Upper lobe of left lung (tissue), 6 donors: Measurements from ENCODE around the gene PRR9. TPM values are rescaled to one million over a fixed set of nuclear protein-coding genes. Genes with fewer than 3 reads are reported as not detected.
A peak's percentile ranks its signal among the peaks of the same experiment; 100 is the strongest.

Source experiments
- ATAC-seq, 2 donors: fragments of 200-7000 bp; cut with Tn5 transposase; one replicate each; pipeline ENCODE4 v1.9.1; 2022; ENCODE audit warnings: mild to moderate bottlenecking in 2 of 2, moderate library complexity in 2 of 2; ENCODE audit not compliant: low FRiP score in 2 of 2
- DNase-seq, 2 donors: peaks; one replicate each; pipeline ENCODE4 v3.0.0-alpha.2; 2019 to 2020
- H3K27ac ChIP-seq, 4 donors: fragments of 200-600 bp; sonication (generic); one replicate each; pipeline ENCODE4 v1.5.1; 2016 to 2019
- H3K27me3 ChIP-seq, 4 donors: fragments of 200-600 bp; sonication (generic); one replicate each; pipeline ENCODE4 v1.5.1; 2017 to 2019
- H3K36me3 ChIP-seq, 4 donors: fragments of 200-600 bp; sonication (generic); one replicate each; pipeline ENCODE4 v1.5.1; 2016 to 2019
- H3K4me1 ChIP-seq, 4 donors: fragments of 200-600 bp; sonication (generic); one replicate each; pipeline ENCODE4 v1.5.1; 2018 to 2019
- H3K4me3 ChIP-seq, 4 donors: fragments of 200-600 bp; sonication (generic); one replicate each; pipeline ENCODE4 v1.5.1; 2017 to 2019; ENCODE audit warnings: mild to moderate bottlenecking in 2 of 4, moderate library complexity in 1 of 4
- H3K9me3 ChIP-seq, 4 donors: fragments of 200-600 bp; sonication (generic); one replicate each; pipeline ENCODE4 v1.5.1; 2018 to 2019
- CTCF ChIP-seq, 6 experiments: fragments of 450-650 bp in 4 of 6; fragments of 200-600 bp in 2 of 6; sonication (generic) in 2 of 6; IDR thresholded peaks; one replicate each; pipeline ENCODE4 v1.5.1; 2016 to 2019; ENCODE audit warnings: antibody characterized with exemption in 6 of 6
- EP300 ChIP-seq, 4 donors: sonication (generic); formaldehyde crosslinking; IDR thresholded peaks; one replicate each; pipeline ENCODE4 v1.5.1; 2017; ENCODE audit warnings: antibody characterized with exemption in 4 of 4, control low read depth in 2 of 4
- POLR2A ChIP-seq, 4 donors: fragments of 450-650 bp; IDR thresholded peaks; one replicate each; pipeline ENCODE4 v1.5.1; 2016 to 2017; ENCODE audit warnings: antibody characterized with exemption in 4 of 4, mild to moderate bottlenecking in 2 of 4
- POLR2AphosphoS5 ChIP-seq, 2 donors: sonication (generic); formaldehyde crosslinking; IDR thresholded peaks; one replicate each; pipeline ENCODE4 v1.5.1; 2017; ENCODE audit warnings: antibody characterized with exemption in 2 of 2
- WGBS, 2 donors: methylation state at CpG; one replicate each; pipeline ENCODE4 v1.1.5; 2017 to 2018; 5-methylcytosine and 5-hydroxymethylcytosine counted together
- total RNA-seq, 6 donors: library from RNA; depleted of rRNA in 4 of 6; stranded (reverse); fragments of >200 nt in 4 of 6; gene quantifications; one replicate each; pipeline versions ENCODE4 v1.1.0 to v1.2.1, GENCODE V29; 2016 to 2021
- donor health status: DM: no; HTN: no; CAD: no; lungs with moderate emphysema.
- donor health status: DM: no; HTN: yes; CAD: no; lungs with severe emphysema.

Gene PRR9
- total RNA-seq, 6 donors from 2014 or later = not detected

- DNase-seq = no peak
- no peak for ATAC-seq
- no peak overlapping the region for H3K4me3 ChIP-seq
- WGBS, 2 donors = 80 to 86% methylated on average over 4 of the region's 4 CpGs
- H3K27me3 ChIP-seq = no peaks in the 10 kb centered on the region
- TF ChIP-seq POLR2AphosphoS5 (IDR thresholded peaks at IDR 0.05) = no peak
- TF ChIP-seq POLR2A (IDR thresholded peaks at IDR 0.05) = no peak
- TF ChIP-seq EP300 (IDR thresholded peaks at IDR 0.05) = no peak
- no peak for TF ChIP-seq CTCF (IDR thresholded peaks at IDR 0.05)
- H3K9me3 ChIP-seq = no peaks in the 10 kb centered on the region
- H3K4me1 ChIP-seq = no peaks in the 10 kb centered on the region
- no peak overlapping the region for H3K27ac ChIP-seq
- H3K36me3 ChIP-seq = no peaks in the 10 kb centered on the region
These were observed 34.6 kb downstream of the PRR9 start for GRCh38 chr1:153251988-153252387.

GRCh38 chr1:153253076-153253475, 35.7 kb downstream of the PRR9 start:
- no peak for DNase-seq
- 95 to 96% methylated on average over 2 of the region's 2 CpGs for WGBS, 2 donors
- ATAC-seq = no peak
- TF ChIP-seq EP300 (IDR thresholded peaks at IDR 0.05) (no peak), POLR2A (IDR thresholded peaks at IDR 0.05) (no peak), POLR2AphosphoS5 (IDR thresholded peaks at IDR 0.05) (no peak), CTCF (IDR thresholded peaks at IDR 0.05) (no peak)
- Histone ChIP-seq H3K9me3 (no peaks in the 10 kb centered on the region), H3K4me1 (no peaks in the 10 kb centered on the region), H3K27me3 (no peaks in the 10 kb centered on the region), H3K36me3 (no peaks in the 10 kb centered on the region), H3K4me3 (no peak overlapping the region), H3K27ac (no peak overlapping the region)

GRCh38 chr1:153253693-153254092, 36.3 kb downstream of the PRR9 start:
- DNase-seq (no peak), ATAC-seq (no peak)
- no peaks in the 10 kb centered on the region for H3K36me3 ChIP-seq
- no peak overlapping the region for H3K27ac ChIP-seq
- H3K27me3 ChIP-seq = no peaks in the 10 kb centered on the region
- TF ChIP-seq EP300 (IDR thresholded peaks at IDR 0.05) (no peak), POLR2AphosphoS5 (IDR thresholded peaks at IDR 0.05) (no peak)
- H3K4me1 ChIP-seq = no peaks in the 10 kb centered on the region
- H3K9me3 ChIP-seq = no peaks in the 10 kb centered on the region
- H3K4me3 ChIP-seq = no peak overlapping the region
- WGBS, 2 donors = 45 to 50% methylated on average over 1 of the region's 1 CpG

DNA sequence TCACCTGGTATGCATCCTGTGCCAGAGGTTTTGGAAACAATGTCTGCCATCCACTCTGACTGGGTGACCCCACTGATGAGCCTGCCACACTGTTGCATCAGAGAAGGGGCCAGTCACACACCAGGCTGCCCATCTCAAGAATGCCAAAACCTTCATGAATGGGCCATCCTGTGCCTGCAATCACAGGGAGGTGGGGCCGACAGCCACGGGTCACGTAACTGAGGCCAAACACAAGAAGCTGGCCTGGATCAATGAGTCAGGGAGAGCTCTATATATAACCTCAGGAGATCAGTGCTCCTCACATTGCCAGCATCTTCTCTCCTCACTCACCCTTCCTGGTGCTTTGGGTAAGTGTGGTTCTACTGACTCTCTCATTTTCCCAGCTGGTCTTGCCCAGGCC, 42.0 kb downstream of the PRR9 start, which contains the start of gene LORICRIN:
Gene LORICRIN, plus strand, starts transcription at position 301 of the 400 bp plus-strand sequence. CDS start 1,263 bp downstream, outside the sequence.
- H3K4me3 ChIP-seq = no peak within 1 kb of the TSS
- no peak within 1 kb of the TSS for H3K27ac ChIP-seq
- H3K4me1 ChIP-seq = peaks cover 13 to 19% (median 16%) of the 10 kb centered on the region in 4 donors
- DNase-seq = no peak
- TF ChIP-seq CTCF (IDR thresholded peaks at IDR 0.05) (no peak), POLR2AphosphoS5 (IDR thresholded peaks at IDR 0.05) (no peak), EP300 (IDR thresholded peaks at IDR 0.05) (no peak), POLR2A (IDR thresholded peaks at IDR 0.05) (no peak)
- H3K27me3 ChIP-seq = peaks cover 0 to 29% (median 15%) of the 10 kb centered on the region in 4 donors
- no peaks in the 10 kb centered on the region for H3K36me3 ChIP-seq
- 93 to 100% methylated on average over 3 of the region's 3 CpGs for WGBS, 2 donors
- H3K9me3 ChIP-seq = no peaks in the 10 kb centered on the region
- no peak for ATAC-seq

DNA sequence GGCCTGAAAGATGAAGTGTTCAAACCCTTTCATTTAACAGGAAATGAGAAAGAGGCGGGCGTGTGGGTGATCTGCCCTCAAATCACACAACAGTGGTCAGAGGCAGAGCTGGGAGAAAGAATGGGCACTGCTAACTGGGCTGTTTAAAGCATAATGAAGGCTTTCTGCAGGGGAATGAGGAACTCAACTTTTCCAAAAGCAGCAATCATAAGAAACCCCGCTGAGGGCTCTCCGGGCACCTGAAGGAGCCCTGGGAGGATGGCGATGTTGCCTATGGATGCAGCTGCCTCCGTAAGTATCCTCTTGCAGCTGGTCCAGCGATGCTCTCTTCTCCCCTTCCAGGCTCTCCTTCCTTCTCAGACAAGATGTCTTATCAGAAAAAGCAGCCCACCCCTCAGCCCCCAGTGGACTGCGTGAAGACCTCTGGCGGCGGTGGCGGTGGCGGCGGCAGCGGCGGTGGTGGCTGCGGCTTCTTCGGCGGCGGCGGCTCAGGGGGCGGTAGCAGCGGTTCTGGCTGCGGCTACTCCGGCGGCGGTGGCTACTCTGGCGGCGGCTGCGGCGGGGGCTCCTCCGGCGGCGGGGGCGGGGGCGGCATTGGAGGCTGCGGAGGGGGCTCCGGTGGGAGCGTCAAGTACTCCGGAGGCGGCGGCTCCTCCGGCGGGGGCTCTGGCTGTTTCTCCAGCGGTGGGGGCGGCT, 43.3 kb downstream of the PRR9 start:
- WGBS, 2 donors = 14 to 22% methylated on average over 7 to 22 of the region's 45 CpGs
- no peaks in the 10 kb centered on the region for H3K36me3 ChIP-seq
- peak overlapping the region in 3 of 4 donors; percentile 33 to 53 (median 45) for H3K4me3 ChIP-seq
- ATAC-seq = peak in 1 of 2 donors; percentile 5
- TF ChIP-seq POLR2A (IDR thresholded peaks at IDR 0.05) = no peak
- no peak for TF ChIP-seq CTCF (IDR thresholded peaks at IDR 0.05)
- no peak for TF ChIP-seq EP300 (IDR thresholded peaks at IDR 0.05)
- no peak for TF ChIP-seq POLR2AphosphoS5 (IDR thresholded peaks at IDR 0.05)
- H3K27me3 ChIP-seq = peaks cover 0 to 29% (median 15%) of the 10 kb centered on the region in 4 donors
- DNase-seq = peak in 1 of 2 donors; percentile 87
- H3K4me1 ChIP-seq = peaks cover 13 to 19% (median 16%) of the 10 kb centered on the region in 4 donors
- no peak overlapping the region for H3K27ac ChIP-seq
- no peaks in the 10 kb centered on the region for H3K9me3 ChIP-seq
